HG03135 (cell line): ENCODE measurements around the gene ZNF354C.
A peak's percentile ranks its signal among the peaks of the same experiment; 100 is the strongest.
"Not testable (repeated sequence)": the region's sequence is repeated elsewhere in the genome, so short reads cannot be mapped to it uniquely, and the experiment has no call there.

Experiments
- ATAC-seq: cut with Tn5 transposase; IDR thresholded peaks from one replicate; pipeline ENCODE4 v1.9.1; 2021; ENCODE audit warnings: mild to moderate bottlenecking, moderate library complexity; ENCODE audit not compliant: unreplicated experiment

ZNF354C gene

DNA sequence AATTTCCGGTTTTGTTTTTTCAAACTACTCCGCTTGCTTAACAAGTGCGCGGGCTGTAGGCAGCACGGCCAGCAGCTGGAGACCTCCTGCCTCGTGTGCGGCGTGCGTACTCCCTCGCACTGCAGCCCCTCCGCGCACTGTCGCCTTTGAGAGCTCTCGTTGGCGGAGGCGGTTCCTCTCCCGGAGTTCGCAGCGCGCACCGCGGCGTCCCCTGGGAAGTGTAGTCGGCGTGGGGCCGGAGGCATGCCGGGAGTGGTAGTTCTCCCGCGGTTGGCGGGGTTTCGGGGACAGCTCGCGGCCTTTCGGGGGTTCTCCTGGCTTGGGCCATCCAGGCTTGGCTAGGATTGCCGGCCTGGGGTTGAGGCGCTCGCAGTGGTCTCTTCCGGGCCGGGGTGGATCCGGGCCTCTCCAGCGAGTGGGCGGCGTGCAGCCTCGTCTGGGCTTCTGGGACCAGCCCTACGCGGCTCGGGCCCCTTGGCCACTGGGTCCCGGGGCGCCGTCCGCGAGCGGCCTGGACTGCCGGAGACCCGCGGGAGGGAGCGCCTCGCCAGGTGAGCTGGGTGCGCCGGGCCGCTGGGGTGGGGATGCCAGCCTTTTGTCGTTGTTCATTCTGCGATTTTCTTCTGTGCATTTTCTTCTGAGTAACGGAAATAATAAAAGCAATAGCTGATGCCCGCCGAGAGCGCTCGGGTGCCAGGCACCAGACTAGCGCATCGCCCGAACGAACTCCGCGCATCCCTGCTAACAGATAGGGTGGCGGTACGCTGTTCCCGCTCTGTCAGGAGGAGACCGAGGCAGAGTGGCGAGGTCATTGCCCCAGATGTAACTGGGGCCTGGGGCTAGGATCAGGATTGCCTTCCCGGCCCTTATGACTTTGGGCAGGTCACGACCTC lies at the start of gene ZNF354C:
TSS of gene ZNF354C (plus strand) at position 258 of the 893 bp plus-strand sequence. CDS start 1,696 bp downstream, outside the sequence.
- no peak for ATAC-seq

DNA sequence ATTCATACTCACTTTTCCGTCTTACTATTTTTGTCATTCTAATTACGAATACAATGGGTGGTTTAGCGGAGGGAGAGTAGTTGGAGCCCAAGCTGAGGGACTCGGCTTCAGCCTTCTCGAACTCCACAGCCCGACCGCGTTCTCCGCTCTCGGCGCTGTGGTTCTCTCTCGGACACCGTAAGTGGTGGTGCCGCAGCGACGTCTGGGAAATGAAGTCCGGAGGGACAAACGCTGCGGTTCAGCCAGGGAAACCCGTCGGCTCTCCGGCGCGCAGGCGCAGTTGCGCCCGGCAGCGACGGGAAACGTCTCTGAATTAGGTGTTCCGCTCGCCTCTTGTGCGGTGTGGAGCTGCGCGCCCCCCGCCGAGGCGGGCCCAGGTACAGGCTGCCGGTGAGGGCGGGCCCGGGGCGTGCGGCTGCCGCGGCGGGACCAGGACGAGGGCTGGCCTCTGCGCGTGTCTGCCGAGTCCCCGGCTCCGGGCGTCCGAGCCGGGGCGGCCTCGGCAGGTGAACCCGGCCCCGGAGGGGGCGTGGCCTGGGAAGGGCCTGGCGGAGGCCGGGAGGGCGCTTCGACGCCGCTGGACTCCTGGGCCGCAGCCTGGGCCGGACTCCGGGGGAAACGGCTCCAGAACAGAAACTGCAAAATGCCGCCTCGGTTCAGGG lies 36.5 kb upstream of the ZNF354C start, which contains the start of gene ZNF879:
TSS of gene ZNF879 (plus strand) at position 277 of the 662 bp plus-strand sequence. CDS start 1,201 bp downstream, outside the sequence.
- peak; percentile 66 for ATAC-seq

DNA sequence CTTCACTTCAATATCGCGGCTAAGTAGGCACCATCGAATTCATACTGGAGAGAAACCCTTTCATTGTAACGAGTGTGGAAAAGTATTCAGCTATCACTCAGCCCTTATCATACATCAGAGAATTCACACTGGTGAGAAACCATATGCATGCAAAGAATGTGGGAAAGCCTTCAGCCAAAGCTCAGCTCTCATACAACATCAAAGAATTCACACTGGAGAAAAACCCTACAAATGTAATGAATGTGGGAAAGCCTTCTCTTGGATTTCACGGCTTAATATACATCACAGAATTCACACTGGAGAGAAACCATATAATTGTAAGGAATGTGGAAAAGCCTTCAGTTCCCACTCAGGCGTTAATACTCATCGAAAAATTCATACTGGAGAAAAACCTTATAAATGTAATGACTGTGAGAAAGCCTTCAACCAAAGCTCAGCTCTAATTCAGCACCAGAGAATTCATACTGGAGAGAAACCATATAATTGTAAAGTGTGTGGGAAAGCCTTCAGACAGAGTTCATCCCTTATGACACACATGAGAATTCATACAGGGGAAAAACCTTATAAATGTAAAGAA lies 27.1 kb upstream of the ZNF354C start:
- ATAC-seq, result no peak

DNA sequence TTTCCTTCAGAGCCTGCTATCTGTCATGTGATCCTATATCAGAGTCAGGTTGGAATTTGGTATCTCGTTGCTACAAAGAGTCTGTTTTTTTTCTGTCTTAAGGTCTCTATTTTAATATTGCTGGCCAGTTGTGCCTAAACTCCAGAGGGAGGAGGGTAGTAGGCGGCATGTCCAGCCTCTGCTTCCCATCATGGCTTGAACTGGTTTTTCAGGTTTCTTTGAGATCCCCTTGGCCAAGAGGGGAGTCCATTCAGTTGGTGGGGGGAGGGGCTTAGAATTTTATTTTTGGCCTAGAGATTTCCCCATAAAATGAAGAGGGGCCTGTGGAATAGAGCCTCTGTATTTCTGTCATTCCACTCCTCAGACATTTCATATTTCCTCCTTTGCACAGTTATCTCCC lies 15.4 kb upstream of the ZNF354C start:
- ATAC-seq, result no peak

DNA sequence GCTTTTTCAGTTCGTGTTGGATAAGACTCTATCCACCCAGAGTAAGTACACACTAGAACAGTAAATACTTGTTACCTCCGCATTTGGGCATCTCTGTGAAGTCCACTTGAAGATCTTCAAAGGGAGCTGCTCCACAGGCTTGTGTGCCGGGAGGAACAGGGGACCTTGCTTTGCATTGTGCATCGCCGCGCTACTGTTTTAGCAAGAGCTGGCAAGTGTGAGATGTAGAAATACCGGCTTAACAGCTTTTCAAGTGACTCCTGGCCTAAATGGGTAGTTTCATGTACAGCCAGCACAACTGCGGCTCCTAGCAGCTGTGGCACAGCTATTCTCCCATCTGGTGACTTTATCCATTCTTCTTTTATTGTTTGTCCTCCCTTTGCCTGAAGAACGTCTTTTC lies 8.4 kb upstream of the ZNF354C start:
- no peak for ATAC-seq

DNA sequence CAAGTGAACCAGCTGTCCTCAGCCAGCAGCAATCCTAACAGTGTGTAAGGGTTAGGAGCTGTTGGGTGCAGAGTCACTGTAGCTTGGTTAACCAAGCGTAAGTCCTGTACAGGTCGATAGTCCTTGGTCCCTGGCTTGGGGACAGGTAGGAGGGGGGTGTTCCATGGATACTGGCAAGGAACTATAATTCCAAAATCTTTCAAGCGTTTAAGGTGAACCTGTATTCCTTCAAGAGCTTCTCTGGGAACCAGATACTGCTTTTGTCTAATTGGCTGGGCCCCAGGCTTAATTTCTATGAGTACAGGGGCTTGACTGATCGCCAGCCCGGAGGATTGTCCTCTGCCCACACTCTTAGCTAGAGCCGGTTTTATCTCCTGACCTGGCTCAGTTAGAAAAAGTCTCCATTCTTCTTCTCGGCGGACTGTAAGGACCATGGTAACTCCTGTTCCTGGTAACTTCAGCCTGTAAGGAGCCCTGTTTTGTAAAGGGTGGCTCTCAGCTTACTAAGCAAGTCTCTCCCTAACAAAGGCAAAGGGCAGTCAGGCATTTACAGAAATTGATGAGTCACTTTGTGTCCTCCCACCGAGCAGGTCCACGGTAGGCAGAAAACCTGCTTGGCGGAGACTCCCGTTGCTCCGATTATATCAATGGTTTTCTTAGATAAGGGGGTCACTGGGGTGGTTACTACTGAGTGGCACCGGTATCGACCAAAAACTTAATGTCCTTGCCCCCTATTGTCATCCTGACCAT lies 6.0 kb upstream of the ZNF354C start:
- ATAC-seq, result no peak

DNA sequence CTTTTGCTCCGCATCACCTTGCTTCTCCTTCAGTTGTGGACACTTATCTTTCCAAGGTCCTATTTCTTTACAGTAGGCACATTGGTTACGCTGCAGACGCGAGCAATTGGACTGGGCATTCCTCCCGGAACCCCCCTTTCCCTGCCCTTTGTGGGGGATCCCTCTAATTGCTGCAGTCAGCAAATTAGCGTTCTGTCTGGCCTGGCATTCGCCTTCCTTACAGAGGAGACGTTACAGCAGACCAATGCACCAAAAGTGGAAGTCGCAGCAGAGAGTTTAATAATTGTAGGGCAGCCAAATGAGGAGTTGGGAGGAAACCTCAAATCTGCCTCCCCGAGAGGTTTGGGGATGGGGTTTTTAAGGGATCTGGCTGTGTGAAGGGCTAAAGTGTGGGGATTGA lies 5.3 kb upstream of the ZNF354C start:
- no peak for ATAC-seq

DNA sequence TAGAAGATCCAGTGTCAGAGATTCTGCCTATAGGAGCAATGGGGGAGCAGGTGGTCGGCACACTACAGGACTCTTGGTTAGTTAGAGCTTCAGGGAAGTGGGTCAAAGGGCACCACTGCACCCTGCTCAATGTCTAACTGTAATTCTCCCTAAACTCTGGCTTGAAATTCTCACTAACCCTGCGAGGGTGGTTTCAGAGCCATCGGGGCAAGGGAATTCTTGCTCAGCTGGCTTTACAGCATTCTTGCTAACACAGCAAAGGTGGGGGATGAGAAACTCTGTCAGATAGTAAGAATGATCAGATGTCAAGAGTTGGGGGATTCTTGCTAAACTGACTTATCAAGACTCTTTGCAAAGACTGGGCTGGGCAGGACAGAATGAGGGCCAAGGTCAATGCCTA lies 4.7 kb upstream of the ZNF354C start:
- no peak for ATAC-seq

DNA sequence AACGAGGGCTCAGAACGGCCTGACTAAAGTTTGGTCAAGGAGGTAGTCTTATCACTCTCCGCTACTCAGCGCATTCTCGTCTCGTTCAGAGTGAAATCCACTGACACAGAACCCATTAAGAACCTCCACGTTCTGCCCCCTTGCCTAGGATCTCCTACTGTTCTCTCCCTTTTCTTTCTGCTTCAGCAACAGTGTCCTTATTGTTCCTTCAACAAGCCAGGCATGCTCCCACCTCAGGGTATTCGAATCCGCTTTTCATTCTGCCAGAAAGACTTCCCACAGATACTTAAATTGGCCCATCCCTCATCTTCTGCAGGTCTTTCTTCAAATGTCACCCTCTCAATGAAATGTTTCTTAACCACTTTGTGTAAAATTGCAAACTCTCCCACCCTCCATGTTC lies 4.3 kb upstream of the ZNF354C start:
- no peak for ATAC-seq

DNA sequence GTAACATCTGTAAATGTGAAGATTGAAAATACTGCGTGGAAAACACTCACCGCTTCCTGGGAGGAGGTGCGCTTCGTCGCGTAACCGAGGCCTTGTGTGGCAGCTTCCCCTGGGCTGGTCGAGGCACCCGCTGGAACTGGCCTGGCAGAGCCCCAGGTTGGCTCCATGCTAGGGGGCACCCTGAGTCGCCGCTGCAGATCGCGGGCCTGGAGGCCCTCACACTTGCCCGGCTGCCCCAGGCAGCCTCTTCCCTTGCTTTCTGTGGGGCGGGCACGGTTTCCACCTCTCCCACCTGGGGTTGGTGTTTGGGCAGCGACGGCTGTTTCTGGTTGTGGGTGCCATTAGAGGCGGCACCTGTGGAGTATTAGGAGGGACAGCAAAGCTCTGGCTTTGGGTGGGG lies 852 bp downstream of the ZNF354C start:
- no peak for ATAC-seq

DNA sequence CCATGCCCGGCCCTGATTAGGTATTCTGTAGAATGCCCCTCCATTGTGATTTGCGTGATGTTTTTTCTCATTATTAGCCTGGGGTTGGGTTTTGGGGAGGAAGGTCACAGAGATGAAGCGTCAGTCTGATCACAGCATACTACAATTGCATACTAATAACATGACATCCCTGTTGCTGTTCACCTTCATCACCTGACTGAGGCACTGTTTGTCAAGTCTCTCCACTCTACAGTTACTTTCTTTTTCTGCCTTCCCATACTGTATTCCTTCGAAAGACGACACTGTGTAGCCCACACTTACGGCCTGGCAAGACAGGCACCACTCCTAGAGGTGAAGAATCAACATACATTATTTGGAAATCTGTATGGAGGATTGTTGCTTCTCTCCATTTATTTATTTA lies 5.5 kb downstream of the ZNF354C start:
- ATAC-seq, result no peak

DNA sequence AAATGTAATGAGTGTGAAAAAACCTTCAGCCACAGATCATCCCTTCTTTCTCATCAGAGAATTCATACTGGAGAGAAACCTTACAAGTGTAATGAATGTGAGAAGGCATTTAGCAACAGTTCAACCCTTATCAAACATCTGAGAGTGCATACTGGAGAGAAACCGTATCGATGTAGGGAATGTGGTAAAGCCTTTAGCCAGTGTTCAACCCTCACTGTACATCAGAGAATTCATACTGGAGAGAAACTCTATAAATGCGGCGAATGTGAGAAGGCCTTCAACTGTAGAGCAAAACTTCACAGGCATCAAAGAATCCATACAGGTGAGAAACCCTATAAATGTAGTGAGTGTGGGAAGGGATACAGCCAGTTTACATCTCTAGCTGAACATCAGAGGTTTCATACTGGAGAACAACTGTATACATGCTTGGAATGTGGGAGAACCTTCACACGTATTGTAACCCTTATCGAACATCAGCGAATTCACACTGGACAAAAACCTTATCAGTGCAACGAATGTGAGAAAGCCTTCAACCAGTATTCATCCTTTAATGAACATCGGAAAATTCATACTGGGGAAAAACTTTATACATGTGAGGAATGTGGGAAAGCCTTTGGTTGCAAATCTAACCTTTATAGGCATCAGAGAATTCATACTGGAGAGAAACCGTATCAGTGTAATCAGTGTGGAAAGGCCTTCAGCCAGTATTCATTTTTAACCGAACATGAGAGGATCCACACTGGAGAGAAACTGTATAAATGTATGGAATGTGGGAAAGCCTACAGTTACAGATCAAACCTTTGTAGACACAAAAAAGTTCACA lies 19.2 kb downstream of the ZNF354C start:
- ATAC-seq, result no peak

DNA sequence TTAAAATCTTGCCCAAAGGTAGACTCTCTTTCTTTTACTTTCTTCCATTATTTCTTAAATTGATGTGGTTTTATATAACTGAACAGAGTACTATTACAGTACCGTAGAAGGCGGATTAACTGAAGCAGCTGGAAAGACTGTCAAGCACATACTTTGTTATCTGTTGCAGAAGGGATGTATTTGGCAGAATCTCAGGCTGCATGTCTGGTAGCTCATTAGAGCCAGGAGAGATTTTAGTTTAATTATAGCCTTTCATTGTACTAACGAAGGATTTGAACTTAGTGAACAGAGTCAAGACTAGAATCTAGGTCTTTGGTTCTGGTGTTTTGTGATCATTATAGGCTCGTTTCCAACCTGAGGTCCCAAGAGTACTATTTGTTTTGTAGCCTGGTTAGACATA lies 20.6 kb downstream of the ZNF354C start:
- ATAC-seq, result no peak

DNA sequence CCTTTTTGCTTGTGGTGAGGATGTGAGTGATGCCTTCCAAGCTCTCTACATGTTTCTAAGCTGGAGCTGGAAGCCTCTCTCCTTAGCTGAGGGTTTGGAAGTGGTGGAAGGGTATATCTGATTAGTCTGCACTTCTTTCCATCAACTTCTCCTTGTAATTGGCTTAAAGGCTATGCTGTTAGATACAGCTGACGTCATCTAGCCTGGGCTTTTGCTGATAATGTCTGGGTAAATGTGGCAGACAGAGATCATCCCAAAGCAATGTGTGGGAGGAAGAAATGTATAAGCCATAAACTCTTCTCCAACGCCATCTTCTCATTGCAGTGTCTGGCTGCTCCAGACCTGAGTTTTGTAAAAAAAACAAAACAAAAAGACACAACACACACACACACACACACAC lies 29.3 kb downstream of the ZNF354C start:
- ATAC-seq, result no peak

DNA sequence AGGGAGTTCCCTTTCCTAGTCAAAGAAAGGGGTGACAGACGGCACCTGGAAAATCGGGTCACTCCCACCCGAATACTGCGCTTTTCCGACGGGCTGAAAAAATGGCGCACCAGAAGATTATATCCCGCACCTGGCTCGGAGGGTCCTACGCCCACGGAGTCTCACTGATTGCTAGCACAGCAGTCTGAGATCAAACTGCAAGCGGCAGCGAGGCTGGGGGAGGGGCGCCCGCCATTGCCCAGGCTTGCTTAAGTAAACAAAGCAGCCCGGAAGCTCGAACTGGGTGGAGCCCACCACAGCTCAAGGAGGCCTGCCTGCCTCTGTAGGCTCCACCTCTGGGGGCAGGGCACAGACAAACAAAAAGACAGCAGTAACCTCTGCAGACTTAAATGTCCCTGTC lies 41.1 kb downstream of the ZNF354C start:
- not testable (repeated sequence) for ATAC-seq

DNA sequence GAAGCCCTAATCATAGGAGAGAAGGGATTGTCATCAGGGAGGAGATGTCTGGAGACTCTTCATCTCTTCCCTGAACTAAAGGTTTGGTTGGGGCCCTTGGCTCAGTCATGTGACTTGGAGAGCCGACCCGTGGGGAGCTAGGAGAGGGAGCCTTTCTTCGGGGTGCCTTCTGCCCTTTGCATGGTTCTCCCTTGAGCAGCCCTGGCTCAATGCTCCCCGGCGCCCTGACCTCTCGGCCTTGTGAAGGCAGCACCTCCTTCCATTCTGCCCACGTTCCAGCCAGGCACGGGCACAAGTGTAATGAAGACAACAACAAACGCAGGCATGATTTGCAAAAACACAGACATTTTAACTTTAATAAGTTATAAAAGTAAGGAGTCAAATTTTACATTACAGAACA lies 50.4 kb downstream of the ZNF354C start:
- no peak for ATAC-seq

DNA sequence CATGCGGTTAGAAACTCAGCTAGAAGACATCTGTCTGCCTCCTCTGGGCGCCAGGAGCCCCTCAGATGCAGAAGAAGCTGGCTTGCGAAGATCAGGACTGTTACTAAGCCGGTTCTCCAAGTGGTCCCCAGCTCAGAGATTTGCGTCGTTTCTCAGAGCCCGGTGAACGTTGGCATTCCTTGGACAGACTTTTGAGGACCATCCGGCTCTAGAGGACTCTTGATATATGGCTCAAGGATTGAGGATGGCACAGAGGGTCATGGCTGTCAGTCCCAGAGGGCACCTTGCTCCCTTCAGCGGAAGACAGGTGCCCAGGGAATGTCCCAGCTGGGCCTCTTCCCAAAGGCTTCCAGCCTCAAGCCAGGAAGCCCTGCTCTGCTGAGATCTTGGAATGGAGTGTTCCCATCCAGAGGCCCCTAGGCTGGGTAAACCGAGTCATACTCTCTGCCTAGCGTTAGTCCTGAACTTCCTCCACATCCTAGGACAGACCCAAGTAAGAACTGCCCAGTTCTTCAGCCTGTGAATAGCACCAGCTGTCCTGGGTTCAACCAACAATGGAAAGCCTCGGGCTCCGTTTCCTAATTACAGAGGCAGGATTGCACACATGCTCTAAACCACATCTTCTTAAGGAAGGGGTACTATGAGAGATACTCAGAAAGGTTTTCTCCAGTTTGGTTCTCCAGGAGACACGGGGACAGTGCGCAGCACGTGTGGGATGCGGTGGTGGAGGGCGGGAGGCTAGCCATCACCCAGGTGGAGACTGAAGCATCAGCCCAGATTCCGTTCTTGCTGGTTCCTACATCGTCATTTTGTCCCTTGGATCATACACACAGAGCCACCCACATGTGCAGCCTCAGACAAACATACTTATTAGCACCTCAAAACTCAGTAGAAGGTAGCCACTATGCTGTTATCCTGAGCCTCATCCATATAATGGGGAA lies 51.4 kb downstream of the ZNF354C start:
- no peak for ATAC-seq

DNA sequence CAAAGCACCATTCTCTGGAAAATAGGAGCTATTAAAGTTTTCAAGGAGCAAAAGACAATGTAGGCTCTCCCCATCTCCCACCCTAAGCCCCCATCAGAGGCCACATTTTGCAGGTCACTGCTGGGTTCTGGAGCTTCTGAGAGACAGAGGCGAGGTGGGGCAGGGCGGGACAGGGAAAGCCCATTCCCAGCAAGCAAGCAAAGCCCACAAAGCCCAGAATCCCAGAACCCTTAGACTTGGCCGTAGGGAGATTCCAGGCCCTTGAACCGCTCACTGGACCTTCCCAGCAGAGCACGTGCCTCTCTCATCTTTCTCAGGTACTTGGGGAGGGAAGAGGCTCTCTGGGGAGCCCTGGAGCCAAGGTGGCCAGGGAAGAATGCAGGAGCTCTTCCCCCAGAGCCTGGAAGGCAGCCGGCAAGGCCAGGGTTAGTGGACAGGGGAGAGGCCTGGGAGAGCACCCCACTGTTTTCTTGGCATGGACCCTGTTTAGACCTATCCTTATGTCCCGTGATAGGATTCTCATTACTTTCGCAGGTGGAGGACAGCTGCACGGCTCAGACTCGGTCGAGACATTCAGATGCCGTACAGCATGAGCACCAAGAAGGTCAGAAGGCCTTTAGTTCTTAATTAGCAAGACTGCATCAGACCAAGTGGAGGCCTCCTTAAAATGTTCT lies 52.4 kb downstream of the ZNF354C start:
- no peak for ATAC-seq

DNA sequence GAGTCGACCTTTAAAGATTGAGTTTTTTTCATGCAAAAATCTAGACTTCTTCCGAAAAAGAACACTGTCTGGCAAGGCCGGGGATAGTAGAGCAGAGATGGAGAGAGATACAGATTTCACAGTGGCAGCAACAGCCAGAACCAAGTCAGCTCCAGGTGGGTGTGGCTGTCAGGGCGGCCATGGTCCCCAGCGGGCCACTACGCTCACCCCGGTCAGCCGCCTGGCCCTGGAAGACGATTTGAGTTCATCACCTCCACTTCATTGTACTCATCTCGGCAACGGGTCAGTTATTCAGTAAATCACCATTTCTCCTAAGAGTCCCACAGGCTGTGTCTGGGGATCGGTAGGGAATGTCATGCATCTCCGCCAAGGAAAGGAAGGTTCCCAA lies 53.0 kb downstream of the ZNF354C start:
- no peak for ATAC-seq
